Liver (tissue), 3 donors: ENCODE measurements around the gene RELN.

Experiments used
- CTCF ChIP-seq: fragments of 150-350 bp; IDR thresholded peaks from 2 replicates; pipeline ENCODE4 v1.5.1; 2017; ENCODE audit warnings: improper control_type of control experiment, low read depth, low read length; ENCODE audit not compliant: missing input control
- TAF1 ChIP-seq: conservative IDR thresholded peaks from 2 replicates; pipeline ENCODE4 v1.6.1; 2016; ENCODE audit warnings: antibody characterized with exemption, mild to moderate bottlenecking
- TF ChIP-seq, protein P1 (sequence below): IDR thresholded peaks from 2 replicates; pipeline ENCODE4 v1.6.1; 2016; ENCODE audit warnings: antibody characterized with exemption
- TF ChIP-seq, protein P2 (sequence below): IDR thresholded peaks from 2 replicates; pipeline ENCODE4 v1.6.1; 2016; ENCODE audit warnings: antibody characterized with exemption, mild to moderate bottlenecking
- donor health status: healthy.
- donor health status: healthy.

GRCh38 chr7:103877565-103877964, 111.9 kb downstream of the RELN start:
- TF ChIP-seq CTCF (no peak), TAF1 (no peak)
- TF ChIP-seq, protein P1, sequence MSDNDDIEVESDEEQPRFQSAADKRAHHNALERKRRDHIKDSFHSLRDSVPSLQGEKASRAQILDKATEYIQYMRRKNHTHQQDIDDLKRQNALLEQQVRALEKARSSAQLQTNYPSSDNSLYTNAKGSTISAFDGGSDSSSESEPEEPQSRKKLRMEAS: no peak
- TF ChIP-seq, protein P2, sequence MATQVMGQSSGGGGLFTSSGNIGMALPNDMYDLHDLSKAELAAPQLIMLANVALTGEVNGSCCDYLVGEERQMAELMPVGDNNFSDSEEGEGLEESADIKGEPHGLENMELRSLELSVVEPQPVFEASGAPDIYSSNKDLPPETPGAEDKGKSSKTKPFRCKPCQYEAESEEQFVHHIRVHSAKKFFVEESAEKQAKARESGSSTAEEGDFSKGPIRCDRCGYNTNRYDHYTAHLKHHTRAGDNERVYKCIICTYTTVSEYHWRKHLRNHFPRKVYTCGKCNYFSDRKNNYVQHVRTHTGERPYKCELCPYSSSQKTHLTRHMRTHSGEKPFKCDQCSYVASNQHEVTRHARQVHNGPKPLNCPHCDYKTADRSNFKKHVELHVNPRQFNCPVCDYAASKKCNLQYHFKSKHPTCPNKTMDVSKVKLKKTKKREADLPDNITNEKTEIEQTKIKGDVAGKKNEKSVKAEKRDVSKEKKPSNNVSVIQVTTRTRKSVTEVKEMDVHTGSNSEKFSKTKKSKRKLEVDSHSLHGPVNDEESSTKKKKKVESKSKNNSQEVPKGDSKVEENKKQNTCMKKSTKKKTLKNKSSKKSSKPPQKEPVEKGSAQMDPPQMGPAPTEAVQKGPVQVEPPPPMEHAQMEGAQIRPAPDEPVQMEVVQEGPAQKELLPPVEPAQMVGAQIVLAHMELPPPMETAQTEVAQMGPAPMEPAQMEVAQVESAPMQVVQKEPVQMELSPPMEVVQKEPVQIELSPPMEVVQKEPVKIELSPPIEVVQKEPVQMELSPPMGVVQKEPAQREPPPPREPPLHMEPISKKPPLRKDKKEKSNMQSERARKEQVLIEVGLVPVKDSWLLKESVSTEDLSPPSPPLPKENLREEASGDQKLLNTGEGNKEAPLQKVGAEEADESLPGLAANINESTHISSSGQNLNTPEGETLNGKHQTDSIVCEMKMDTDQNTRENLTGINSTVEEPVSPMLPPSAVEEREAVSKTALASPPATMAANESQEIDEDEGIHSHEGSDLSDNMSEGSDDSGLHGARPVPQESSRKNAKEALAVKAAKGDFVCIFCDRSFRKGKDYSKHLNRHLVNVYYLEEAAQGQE: no peak
